ENCODE data around the gene TMEM168. TPM values are rescaled to one million over a fixed set of nuclear protein-coding genes. Genes with fewer than 3 reads are reported as not detected.

Gene TMEM168
- total and polyA plus RNA-seq, 2 experiments from 2014 or later, result 5.2 to 14.8 TPM

DNA sequence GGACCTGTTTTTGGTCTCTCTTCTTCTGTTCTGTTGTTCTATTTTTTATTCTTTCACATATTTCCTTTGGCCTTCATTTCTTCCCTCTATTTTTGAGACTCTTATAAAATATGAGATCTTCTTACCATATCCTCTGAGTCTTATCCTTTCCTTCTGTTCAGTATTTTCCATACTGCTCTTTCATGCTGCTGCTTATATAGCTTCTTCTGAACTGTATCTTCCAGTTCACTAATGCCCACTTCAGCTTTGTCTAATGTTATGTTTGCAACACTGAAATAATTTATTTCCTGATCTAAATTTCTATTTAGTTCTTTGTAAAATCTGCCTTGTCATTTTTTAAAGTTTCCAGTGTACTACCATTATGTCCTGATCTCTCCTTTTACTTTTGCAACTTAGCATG lies 12.8 kb downstream of the TMEM168 start:
- ATAC-seq, result no peak

More for the DNA sequence above, 12.8 kb downstream of the TMEM168 start:
- no peak overlapping the region for H3K4me2 ChIP-seq
- no peaks in the 10 kb centered on the region for H3K4me1 ChIP-seq (ENCODE audit: insufficient read depth)
- H2AFZ ChIP-seq, result no peak overlapping the region
- H4K20me1 ChIP-seq (replicated peaks; ENCODE audit: insufficient read depth), result no peaks in the 10 kb centered on the region
- Mint-ChIP-seq H3K27ac (no peak overlapping the region), H3K36me3 (ENCODE audit: low read depth) (no peaks in the 10 kb centered on the region), H3K9me3 (no peaks in the 10 kb centered on the region), H3K27me3 (ENCODE audit: insufficient read depth, low read depth, poor library complexity) (no peaks in the 10 kb centered on the region), H3K4me3 (no peak overlapping the region), H3K4me1 (no peaks in the 10 kb centered on the region; the same call in 2 of the 3 replicates)
- no peaks in the 10 kb centered on the region for H3K27me3 ChIP-seq (ENCODE audit: insufficient read depth)
- no peaks in the 10 kb centered on the region for H3F3A ChIP-seq (replicated peaks; ENCODE audit: low read depth)
- H3K9me2 ChIP-seq (ENCODE audit: insufficient read depth), result no peaks in the 10 kb centered on the region
- no peak for TF ChIP-seq ZNF114 (CRISPR knock-in tag; IDR thresholded peaks at IDR 0.05)
- TF ChIP-seq, protein P1, sequence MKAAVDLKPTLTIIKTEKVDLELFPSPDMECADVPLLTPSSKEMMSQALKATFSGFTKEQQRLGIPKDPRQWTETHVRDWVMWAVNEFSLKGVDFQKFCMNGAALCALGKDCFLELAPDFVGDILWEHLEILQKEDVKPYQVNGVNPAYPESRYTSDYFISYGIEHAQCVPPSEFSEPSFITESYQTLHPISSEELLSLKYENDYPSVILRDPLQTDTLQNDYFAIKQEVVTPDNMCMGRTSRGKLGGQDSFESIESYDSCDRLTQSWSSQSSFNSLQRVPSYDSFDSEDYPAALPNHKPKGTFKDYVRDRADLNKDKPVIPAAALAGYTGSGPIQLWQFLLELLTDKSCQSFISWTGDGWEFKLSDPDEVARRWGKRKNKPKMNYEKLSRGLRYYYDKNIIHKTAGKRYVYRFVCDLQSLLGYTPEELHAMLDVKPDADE (IDR thresholded peaks at IDR 0.05), result no peak
- TF ChIP-seq CTCF (conservative IDR thresholded peaks at IDR 0.05; ENCODE audit: low read depth in 2 of 2), result no peak
- TF ChIP-seq, protein P2, sequence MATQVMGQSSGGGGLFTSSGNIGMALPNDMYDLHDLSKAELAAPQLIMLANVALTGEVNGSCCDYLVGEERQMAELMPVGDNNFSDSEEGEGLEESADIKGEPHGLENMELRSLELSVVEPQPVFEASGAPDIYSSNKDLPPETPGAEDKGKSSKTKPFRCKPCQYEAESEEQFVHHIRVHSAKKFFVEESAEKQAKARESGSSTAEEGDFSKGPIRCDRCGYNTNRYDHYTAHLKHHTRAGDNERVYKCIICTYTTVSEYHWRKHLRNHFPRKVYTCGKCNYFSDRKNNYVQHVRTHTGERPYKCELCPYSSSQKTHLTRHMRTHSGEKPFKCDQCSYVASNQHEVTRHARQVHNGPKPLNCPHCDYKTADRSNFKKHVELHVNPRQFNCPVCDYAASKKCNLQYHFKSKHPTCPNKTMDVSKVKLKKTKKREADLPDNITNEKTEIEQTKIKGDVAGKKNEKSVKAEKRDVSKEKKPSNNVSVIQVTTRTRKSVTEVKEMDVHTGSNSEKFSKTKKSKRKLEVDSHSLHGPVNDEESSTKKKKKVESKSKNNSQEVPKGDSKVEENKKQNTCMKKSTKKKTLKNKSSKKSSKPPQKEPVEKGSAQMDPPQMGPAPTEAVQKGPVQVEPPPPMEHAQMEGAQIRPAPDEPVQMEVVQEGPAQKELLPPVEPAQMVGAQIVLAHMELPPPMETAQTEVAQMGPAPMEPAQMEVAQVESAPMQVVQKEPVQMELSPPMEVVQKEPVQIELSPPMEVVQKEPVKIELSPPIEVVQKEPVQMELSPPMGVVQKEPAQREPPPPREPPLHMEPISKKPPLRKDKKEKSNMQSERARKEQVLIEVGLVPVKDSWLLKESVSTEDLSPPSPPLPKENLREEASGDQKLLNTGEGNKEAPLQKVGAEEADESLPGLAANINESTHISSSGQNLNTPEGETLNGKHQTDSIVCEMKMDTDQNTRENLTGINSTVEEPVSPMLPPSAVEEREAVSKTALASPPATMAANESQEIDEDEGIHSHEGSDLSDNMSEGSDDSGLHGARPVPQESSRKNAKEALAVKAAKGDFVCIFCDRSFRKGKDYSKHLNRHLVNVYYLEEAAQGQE (IDR thresholded peaks at IDR 0.05; ENCODE audit: unreplicated experiment), result no peak
- no peak for TF ChIP-seq ZNF462 (CRISPR knock-in tag; IDR thresholded peaks at IDR 0.05)
- no peak for TF ChIP-seq ZNF331 (CRISPR knock-in tag; IDR thresholded peaks at IDR 0.05; ENCODE audit: low read depth)
- no peak for TF ChIP-seq EZH2 (IDR thresholded peaks at IDR 0.05; ENCODE audit: low read depth, unreplicated experiment)
- no peak for TF ChIP-seq STAT1 (IDR thresholded peaks at IDR 0.05; ENCODE audit: unreplicated experiment)
- no peak for TF ChIP-seq CREB1 (CRISPR knock-in tag; IDR thresholded peaks at IDR 0.05; ENCODE audit: low read depth)
- no peak for TF ChIP-seq EZH2phosphoT487 (IDR thresholded peaks at IDR 0.05; ENCODE audit: unreplicated experiment)
- no peak for TF ChIP-seq POLR2AphosphoS5 (IDR thresholded peaks at IDR 0.05; ENCODE audit: low read depth)
- no peak for TF ChIP-seq JUNB (IDR thresholded peaks at IDR 0.05; ENCODE audit: unreplicated experiment)
- no peak for TF ChIP-seq NANOG (IDR thresholded peaks at IDR 0.05; ENCODE audit: borderline replicate concordance)
- H3K27ac ChIP-seq (ENCODE audit: low read depth), result no peak overlapping the region
- DNase-seq (ENCODE audit: low spot score), result no peak
- no peaks in the 10 kb centered on the region for H3K36me3 ChIP-seq (ENCODE audit: insufficient read depth)
- no peak overlapping the region for H3K4me3 ChIP-seq
- 0 out of 2 replicates have a peak, but pooled peaks cover 4% of the 10 kb centered on the region for H3K79me2 ChIP-seq (replicated peaks; ENCODE audit: insufficient read depth)
